ENCODE measurements around the gene FOSB.

Gene FOSB

DNA sequence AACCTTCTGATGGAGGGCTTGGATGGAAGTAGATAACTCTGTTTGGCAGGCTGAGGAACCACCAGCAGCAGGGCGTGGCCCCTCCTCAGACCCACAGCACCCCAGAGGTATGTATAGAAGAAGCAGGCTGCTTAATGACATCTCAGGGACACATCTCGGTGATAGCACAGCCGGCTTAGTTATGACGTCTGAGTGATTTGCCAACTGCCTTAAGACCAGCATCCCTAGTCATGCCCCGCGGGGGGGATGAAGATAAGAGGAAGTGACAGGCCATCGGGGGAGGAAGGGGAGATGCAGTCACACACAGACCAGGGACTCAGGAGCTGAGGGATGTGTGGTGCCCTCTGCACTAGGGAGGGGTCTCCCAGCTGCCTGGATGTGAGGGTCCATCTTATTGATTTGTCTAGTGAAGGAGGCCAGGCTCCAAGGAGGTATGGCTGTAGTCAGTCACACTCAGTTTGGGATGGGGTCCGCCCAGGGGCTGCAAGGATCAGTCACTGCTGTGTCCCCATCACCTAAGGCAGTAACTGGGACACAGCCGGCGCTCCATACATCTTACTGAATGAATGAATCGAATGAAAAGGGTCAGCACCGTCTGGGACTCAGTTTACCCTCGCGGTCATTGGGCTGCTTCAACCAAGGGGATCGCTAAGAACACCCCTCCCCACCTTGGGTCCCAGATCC, 24.9 kb upstream of the FOSB start:
- DNase-seq, result no peak

GRCh38 chr19:45443462-45444317, 24.1 kb upstream of the FOSB start:
- no peak for DNase-seq

DNA sequence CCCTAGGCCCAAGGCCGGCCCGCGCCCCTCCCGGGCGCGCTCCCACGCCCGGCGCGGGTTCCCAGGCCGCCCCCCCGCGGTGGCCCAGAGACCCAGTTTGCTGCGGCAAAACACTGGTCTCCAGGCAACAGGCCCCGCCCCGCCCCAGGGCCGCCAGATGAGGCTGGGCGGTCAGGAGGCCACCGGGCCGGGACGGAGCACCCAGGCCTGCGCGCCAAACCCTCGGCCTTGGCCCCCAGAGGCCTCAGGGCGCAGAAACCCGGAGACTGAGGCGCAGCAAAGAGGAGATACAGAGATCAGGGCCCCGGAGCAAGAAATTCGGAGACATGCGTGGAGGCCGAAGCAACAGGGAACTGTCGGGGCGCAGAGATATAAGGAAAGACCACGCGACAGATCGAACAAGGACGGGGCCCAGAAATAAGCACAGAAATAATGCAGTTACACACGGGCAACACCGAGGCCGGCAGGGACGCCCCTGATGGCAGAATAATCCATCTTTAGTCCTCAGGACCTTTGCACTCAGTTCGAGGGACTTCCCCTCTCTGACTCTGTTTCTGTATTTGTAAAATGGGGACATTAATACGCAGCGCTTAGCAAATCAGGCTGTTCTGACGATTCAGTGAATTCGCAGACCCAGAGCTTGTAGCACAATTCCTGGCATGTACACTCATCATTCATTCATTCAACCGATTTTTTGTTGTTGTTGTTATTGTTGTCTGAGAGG, 23.3 kb upstream of the FOSB start:
- DNase-seq, result no peak

DNA sequence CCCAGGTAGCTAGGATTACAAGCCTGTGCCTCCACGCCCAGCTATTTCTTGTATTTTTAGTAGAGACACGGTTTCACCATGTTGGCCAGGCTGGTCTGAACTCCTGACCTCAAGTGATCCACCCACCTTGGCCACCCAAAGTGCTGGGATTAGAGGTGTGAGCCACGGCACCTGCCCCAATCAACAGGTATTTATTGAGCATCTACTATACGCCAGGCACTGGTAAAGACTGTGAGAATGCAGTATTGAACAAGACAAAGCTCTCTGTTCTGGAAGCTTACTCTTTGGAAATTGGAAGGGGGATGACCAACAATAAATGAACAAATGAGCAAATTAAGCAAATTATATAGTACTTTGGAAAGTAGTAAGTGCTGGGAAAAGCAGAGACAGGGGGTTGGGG, 22.7 kb upstream of the FOSB start:
- no peak for DNase-seq

DNA sequence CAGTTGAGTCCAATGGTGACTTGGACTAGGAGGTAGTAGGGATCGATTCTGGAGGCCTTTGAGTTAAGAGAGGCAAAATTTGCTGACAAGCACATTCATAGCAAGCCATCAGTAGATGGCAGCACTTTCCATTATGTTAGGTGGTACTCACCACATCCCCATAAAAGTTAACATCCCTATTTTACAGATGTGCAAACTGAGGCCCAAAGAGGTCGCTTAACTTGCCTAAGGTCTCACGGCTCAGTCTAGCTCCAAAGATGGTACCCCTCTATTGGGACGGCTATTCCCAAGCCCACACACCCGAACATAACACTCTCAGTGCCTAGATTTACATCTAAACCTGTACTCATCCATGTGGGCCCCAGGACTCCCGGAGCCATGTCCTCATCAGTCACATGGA, 21.5 kb upstream of the FOSB start:
- DNase-seq, result no peak

GRCh38 chr19:45446944-45447343, 20.9 kb upstream of the FOSB start:
- no peak for DNase-seq

GRCh38 chr19:45448425-45448756, 19.4 kb upstream of the FOSB start:
- no peak for DNase-seq

DNA sequence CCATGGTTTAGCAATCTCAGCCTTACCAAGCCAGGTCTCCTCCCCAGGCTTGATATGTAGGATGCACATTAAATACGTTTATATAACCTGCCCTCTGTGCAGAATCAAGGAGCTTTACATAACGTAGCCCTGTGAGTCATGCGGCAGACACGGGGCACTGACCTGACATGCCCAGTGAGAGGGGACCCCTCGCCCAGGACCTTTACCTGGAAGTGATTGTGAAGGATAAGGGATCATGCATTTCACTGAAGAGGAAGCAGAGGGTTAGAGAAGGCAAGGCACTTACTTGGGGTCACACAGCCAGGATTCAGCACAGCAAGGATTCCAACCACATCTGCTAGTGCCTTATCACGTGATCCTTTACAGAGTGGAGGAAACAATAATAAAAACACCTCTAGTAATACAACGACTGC, 18.9 kb upstream of the FOSB start:
- DNase-seq, result no peak

GRCh38 chr19:45450012-45450333, 17.8 kb upstream of the FOSB start:
- no peak for DNase-seq

DNA sequence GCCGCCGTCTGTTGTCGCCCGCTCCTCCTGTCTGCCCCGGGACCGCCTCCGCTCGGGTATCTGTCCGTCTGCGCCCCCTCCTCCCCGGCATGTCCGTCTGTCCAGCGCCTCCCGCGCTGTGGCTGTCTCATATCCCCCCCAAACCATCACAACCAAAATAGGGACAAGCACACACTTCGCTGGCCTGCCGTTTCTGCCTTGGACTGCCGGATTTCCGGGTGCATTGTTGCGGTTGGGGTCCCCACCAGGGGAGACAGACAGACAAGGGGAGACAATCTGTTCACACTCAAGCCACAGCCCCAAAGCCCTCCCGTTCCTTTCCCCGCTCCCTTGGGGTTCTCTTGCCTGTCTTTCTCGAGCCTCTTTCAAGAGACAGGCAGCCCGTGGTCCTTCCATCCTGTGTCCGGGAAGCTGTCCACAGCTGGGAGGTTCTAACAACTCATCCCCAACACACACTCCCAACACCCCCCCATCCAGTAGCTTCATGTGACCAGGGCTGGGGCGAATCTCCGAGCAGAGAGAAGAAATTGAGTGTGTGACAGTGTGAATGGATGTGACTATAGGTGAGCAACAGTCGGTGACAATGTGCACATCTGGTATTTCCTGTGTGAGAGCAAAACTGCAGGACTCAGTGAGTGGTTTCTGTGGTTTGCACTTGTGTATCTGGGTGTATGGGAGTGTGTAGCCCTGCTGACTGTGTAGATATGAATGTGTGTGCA, 16.5 kb upstream of the FOSB start:
- no peak for DNase-seq

- DNase-seq, result no peak
Observed at GRCh38 chr19:45451850-45452387, 15.9 kb upstream of the FOSB start.

- no peak for DNase-seq
Observed at GRCh38 chr19:45455707-45456499, 11.9 kb upstream of the FOSB start.

- DNase-seq, result no peak
Observed at GRCh38 chr19:45456500-45456815, 11.3 kb upstream of the FOSB start.

DNA sequence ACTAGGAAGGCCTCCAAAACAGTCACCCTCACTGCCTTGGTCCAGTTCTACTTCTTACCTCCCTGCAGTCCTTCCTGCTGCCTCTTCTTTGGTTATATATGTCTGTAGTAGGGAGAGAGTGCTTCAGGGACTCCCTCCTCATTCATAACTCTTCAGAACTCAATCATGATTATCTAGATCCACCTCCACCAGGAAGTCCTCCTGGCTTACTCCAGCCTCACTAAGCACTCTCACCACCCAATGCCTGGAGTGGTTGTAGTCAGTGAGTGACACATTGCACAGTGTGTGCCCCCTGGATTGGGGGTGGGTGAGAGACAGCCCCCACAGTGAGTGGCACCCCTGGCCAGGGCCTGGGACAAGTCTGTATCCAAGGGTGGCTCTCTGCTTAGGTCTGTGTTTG, 10.0 kb upstream of the FOSB start:
- no peak for DNase-seq

DNA sequence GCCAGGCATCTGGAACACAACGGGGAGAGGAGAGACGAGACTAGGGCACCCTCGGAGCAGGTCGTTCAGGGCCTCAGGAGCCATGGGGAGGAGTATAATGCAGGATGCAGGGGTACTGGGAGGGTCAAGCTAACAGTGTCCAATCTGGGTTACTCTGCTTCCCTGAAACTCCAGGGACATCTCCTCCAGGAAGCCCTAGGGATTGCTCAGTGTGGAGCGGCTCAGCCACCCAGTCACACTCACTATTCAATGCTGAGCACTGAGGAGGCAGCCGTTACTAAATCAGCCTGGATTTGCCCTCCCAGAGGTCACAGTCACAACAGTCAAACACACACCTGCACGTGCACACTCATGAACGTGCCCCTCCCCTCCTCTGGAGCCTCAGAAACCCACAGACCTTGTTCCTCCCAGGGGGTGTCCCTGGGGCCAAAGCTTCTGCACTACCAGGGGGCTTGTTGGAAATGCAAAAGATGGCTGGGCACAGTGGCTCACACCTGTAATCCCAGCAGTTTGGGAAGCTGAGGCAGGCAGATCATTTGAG, 6.9 kb upstream of the FOSB start:
- no peak for DNase-seq

DNA sequence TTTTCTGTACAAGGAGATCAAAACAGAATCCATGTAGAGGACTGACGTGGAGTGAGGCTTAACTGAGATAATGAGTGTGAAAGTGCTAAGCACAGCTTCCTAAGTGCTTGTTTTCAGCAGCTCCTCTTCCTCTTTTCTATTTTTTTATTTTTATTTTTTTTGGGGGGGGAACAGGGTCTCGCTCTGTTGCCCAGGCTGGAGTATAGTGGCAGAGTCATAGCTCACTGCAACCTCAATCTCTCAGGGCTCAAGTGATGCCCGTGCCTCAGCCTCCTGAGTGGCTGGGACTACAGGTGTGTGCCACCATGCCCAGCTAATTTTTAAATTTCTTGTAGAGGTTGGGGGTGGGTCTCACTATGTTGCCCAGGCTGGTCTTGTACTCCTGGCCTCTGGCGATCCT, 5.6 kb upstream of the FOSB start:
- no peak for DNase-seq

DNA sequence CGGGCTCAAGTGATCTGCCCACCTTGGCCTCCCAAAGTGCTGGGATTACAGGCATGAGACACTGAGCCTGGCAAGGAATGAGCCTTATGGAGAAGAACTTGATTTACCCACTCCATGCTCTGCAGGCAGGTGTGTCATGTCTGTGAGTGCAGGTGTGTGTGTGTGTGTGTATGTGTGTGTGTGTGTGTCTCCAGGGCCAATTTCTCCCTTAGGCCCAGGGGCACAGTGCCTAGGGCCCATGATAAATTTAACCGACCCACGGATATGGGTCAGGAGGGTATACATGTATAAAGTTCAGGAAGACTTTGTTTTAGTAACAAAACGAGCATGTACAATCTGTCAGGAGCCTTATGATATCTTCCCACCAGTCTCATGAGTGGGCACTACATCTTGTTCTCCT, 4.6 kb upstream of the FOSB start:
- DNase-seq, result no peak

- no peak for DNase-seq
Observed at GRCh38 chr19:45464274-45464673, 3.5 kb upstream of the FOSB start.

DNA sequence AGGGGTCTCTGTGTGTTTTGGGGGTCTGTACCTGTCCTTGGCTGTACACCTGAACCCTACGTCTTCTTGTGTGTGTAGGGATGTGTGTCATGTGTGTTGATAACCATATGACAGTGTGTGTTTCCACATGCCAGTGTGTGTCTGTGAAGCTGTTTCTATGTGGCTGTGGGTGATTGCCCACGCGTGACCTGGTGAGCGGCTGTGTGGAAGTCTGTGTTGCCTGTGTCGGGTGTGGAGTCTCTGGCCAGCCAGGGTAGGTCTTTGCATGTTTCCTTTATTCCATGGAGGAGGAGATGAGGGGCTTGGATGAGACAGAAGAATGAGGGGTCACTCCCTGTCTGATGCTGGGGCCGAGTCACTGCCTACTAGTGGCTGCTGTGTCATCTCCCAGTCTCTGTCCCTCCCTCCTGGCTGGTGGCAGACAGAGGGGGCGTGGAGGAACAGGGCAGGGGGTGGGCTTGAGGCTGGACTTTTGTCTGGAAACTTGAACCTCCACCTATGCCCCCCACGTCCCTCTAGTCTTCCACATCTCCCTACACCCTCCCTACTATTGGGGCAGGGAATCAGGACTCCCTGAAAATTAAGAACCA, 2.8 kb upstream of the FOSB start:
- no peak for DNase-seq

DNA sequence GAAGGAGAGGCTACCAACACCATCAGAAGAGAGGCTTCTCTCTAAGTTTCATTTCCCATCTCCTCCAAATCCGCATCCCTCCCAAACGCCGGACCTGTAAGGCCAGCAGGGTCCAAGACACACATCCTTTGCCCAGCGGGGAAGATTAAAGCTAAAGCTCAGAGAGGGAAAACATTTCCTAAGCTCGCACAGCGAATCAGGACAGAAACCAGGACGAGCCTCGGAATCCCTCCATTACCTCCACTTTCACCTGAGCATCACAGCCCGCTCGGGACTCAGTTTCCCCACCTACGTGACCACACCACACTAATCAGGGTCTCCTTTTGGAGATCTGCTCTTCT, 711 bp upstream of the FOSB start:
- DNase-seq, result no peak

DNA sequence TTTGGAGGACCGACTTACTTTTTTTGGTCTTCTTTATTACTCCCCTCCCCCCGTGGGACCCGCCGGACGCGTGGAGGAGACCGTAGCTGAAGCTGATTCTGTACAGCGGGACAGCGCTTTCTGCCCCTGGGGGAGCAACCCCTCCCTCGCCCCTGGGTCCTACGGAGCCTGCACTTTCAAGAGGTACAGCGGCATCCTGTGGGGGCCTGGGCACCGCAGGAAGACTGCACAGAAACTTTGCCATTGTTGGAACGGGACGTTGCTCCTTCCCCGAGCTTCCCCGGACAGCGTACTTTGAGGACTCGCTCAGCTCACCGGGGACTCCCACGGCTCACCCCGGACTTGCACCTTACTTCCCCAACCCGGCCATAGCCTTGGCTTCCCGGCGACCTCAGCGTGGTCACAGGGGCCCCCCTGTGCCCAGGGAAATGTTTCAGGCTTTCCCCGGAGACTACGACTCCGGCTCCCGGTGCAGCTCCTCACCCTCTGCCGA, 409 bp downstream of the FOSB start:
- DNase-seq, result no peak

- no peak for DNase-seq
Observed at GRCh38 chr19:45468803-45469131, 971 bp downstream of the FOSB start.

Data from NCI-H1417 treated with DMSO at 0.1 percent for 48 hours (cell line).